22Rv1 (cell line): Measurements from ENCODE around the gene ELAPOR1.

ENCODE experiments used
- ZFX ChIP-seq: fragments of 450-650 bp; IDR thresholded peaks from 2 replicates; pipeline ENCODE4 v1.6.1; 2017; ENCODE audit warnings: antibody characterized with exemption, borderline replicate concordance
- TF ChIP-seq, protein P1 (sequence below): fragments of 450-650 bp; IDR thresholded peaks from 2 replicates; pipeline ENCODE4 v1.5.1; 2017; ENCODE audit warnings: mild to moderate bottlenecking

DNA sequence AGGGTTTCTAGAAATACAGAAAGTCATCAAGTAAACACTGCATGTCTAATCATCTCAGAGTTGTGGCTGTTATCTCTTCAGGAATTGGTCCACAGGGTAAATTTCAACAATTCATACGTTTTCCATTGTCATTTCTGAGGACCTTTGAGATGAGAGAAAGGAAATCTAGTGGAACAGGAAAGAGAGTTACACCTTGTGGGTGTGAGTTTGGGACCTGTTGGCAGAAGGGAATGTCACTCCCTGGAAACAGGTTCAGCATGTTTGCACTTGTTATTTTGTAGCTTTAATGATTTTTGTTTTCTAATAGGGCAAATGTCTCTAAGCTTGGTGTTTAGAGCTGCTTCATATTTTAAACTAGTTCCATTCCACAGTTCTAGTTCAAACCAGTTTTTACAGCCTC, 17.8 kb upstream of the ELAPOR1 start:
- TF ChIP-seq, protein P1, sequence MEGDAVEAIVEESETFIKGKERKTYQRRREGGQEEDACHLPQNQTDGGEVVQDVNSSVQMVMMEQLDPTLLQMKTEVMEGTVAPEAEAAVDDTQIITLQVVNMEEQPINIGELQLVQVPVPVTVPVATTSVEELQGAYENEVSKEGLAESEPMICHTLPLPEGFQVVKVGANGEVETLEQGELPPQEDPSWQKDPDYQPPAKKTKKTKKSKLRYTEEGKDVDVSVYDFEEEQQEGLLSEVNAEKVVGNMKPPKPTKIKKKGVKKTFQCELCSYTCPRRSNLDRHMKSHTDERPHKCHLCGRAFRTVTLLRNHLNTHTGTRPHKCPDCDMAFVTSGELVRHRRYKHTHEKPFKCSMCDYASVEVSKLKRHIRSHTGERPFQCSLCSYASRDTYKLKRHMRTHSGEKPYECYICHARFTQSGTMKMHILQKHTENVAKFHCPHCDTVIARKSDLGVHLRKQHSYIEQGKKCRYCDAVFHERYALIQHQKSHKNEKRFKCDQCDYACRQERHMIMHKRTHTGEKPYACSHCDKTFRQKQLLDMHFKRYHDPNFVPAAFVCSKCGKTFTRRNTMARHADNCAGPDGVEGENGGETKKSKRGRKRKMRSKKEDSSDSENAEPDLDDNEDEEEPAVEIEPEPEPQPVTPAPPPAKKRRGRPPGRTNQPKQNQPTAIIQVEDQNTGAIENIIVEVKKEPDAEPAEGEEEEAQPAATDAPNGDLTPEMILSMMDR, result no peak
- TF ChIP-seq ZFX, result no peak
